Stimulated activated CD4-positive, alpha-beta T cell treated with anti-CD3 and anti-CD28 coated beads, Interleukin-12 subunit alpha, Interleukin-12 subunit beta, amount 100 ng/mL, for 48 hours (primary cell): Measurements from ENCODE around the gene RRAS2.
A peak's percentile ranks its signal among the peaks of the same experiment; 100 is the strongest.

Source experiments
- DNase-seq, 3 donors: peaks; one replicate each; pipeline ENCODE4 v3.0.0-alpha.2; 2020; ENCODE audit warnings: low read depth in 2 of 3, low spot score in 1 of 3

Gene RRAS2

GRCh38 chr11:14340721-14341120 lies 18.3 kb downstream of the RRAS2 start:
- no peak for DNase-seq

GRCh38 chr11:14339356-14339755 lies 19.6 kb downstream of the RRAS2 start:
- DNase-seq = no peak

- no peak for DNase-seq
These were observed 22.2 kb downstream of the RRAS2 start for GRCh38 chr11:14336507-14337503.

GRCh38 chr11:14335712-14336111 lies 23.3 kb downstream of the RRAS2 start:
- DNase-seq = no peak

- no peak for DNase-seq
These were observed 24.1 kb downstream of the RRAS2 start for GRCh38 chr11:14334893-14335292.

GRCh38 chr11:14334192-14334591 lies 24.8 kb downstream of the RRAS2 start:
- DNase-seq = no peak

- DNase-seq = no peak
These were observed 27.4 kb downstream of the RRAS2 start for GRCh38 chr11:14331476-14332136.

GRCh38 chr11:14330881-14331280 lies 28.1 kb downstream of the RRAS2 start:
- DNase-seq = no peak

GRCh38 chr11:14329702-14330101 lies 29.3 kb downstream of the RRAS2 start:
- no peak for DNase-seq

- DNase-seq = no peak
These were observed 31.9 kb downstream of the RRAS2 start for GRCh38 chr11:14327116-14327515.

- DNase-seq = no peak
These were observed 35.8 kb downstream of the RRAS2 start for GRCh38 chr11:14323118-14323676.

GRCh38 chr11:14322510-14322909 lies 36.5 kb downstream of the RRAS2 start:
- DNase-seq = no peak

GRCh38 chr11:14320020-14320419 lies 39.0 kb downstream of the RRAS2 start:
- peak in 1 of 3 donors; percentile 9 for DNase-seq

- no peak for DNase-seq
These were observed 40.4 kb downstream of the RRAS2 start for GRCh38 chr11:14318581-14318981.

- DNase-seq = no peak
These were observed 41.2 kb downstream of the RRAS2 start for GRCh38 chr11:14317659-14318325.

- no peak for DNase-seq
These were observed 43.9 kb downstream of the RRAS2 start for GRCh38 chr11:14315130-14315529.

- no peak for DNase-seq
These were observed 44.9 kb downstream of the RRAS2 start for GRCh38 chr11:14314127-14314526.

- DNase-seq = no peak
These were observed 46.1 kb downstream of the RRAS2 start for GRCh38 chr11:14312736-14313438.

GRCh38 chr11:14310679-14311078 lies 48.3 kb downstream of the RRAS2 start:
- DNase-seq = no peak

- DNase-seq = no peak
These were observed 49.4 kb downstream of the RRAS2 start for GRCh38 chr11:14309425-14310192.
